SHP77 (cell line): Measurements from ENCODE around the gene EMC6.

Source experiments
- DNase-seq, 2 experiments: peaks; one replicate each; lab custom pipeline; 2025; lab: John Stamatoyannopoulos, UW

The EMC6 gene

DNA sequence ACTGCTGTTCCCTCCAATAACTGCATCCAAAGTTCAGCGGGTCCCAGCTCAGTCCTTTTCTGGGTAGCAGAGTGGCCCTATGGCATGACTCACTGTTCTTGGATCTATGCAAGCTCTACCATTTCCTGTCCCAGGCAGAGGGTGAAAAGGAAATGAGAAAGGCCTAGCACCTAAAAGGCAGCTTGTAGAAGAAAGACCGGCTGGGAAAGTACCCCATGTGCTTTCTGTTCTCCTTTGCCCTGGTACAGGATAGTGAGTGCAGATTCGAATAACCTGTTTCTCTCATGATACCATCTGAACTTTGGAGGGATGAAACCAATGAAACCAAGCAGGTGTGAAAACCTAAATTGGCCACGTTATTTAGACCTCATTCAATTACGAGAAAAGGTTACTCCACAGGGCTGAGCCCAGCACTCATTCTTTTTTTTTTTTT is 42.4 kb downstream of the EMC6 start:
- no peak for DNase-seq

DNA sequence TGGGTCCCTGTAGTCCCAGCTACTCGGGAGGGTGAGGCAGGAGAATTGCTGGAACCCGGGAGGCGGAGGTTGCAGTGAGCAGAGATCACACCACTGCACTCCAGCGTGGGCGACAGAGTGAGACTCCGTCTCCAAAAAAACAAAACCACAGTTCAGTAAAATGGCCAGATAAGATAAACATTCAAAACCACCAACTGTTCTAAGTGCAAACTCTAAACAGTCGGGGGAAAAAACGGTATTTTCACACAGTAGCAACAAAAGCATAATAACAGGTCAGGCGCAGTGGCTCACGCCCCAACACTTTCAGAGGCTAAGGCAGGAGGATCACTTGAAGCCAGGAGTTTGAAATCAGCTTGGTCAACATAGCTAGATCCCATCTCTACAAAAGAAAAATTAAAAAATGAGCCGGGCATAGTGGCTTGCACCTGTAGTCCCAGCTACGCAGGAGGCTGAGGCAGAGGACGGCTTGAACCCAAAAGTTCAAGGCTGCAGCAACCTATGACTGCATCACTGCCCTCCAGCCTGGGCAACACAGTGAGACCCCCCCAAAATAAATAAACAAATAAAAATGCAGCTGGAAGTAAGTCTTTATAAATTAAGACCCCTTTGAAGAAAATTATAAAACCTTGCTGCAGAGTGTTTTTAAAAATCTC is 44.3 kb downstream of the EMC6 start:
- no peak for DNase-seq

DNA sequence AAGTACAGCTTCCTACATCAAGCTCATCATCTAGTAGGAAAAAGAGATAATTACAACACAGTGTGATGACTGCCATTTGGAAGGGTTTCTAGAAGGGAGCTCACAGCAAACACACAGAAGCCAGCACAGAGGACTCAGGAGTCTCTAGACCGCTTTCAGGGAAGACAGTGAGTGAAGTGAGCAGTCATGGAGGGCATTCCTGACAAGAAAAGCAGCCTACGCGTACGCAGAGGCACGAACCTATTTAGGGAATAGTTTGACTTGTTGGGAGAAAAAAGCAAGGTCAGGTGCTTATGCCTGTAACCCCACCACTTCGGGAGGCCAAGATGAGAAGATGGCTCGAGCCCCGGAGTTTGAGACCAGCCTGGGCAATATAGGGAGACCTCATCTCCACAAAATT is 46.7 kb downstream of the EMC6 start:
- no peak for DNase-seq

DNA sequence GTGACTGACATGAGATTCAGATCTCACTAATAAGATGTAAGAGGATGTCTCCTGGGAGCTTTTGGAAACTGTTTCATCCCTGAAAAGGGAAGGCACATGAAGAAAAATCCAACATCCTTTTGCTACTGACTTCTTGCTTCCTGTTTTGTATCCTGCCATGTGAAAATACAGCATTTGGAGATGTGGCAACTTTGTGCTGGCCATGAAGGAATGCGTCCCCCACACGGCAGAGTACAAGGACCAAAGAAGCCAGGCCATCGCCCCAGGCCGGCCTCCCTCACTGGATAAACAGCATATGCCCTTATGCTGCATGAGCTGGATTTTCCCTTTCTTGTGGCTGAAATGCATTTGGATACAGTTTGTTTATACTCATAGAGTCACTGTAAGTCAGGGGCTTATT is 49.6 kb downstream of the EMC6 start:
- DNase-seq, result no peak

DNA sequence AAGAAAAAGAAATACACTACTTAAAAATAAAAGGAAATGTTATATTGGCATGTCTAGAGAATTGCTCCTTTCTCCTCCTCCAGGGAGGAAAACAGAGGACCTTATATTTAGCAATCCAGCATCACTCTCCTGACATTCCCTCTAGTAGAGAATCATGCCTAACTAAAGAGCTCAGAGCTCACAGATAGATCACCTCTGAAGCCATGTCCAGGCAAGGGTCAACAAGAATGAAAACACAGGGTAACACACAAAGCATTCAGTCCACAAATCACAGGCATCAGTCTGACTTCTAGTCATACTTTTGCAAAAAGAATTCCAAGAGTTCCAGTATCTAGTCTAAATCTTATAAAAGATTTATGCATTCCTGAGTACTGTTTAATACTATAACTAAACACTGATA is 50.7 kb downstream of the EMC6 start:
- DNase-seq, result no peak
